Sigmoid colon (tissue), 7 donors: ENCODE measurements around the gene CDCP1. TPM values are rescaled to one million over a fixed set of nuclear protein-coding genes. Genes with fewer than 3 reads are reported as not detected.

Experiments
- DNase-seq: peaks from one replicate; pipeline ENCODE4 v3.0.0-alpha.2; 2019
- H3K27ac ChIP-seq, 4 donors: fragments of 200-600 bp; sonication (generic); one replicate each; pipeline ENCODE4 v1.5.1; 2016 to 2019; ENCODE audit warnings: mild to moderate bottlenecking in 1 of 4
- H3K27me3 ChIP-seq, 3 donors: fragments of 200-600 bp; sonication (generic); one replicate each; pipeline ENCODE4 v1.5.1; 2019; ENCODE audit warnings: mild to moderate bottlenecking in 1 of 3
- H3K36me3 ChIP-seq, 4 donors: fragments of 200-600 bp; sonication (generic); one replicate each; pipeline ENCODE4 v1.5.1; 2016 to 2019
- H3K4me1 ChIP-seq, 4 donors: fragments of 200-600 bp; sonication (generic); one replicate each; pipeline ENCODE4 v1.5.1; 2017 to 2019
- H3K4me3 ChIP-seq, 4 donors: fragments of 200-600 bp; sonication (generic); one replicate each; pipeline ENCODE4 v1.5.1; 2017 to 2019; ENCODE audit warnings: mild to moderate bottlenecking in 2 of 4, moderate library complexity in 1 of 4
- H3K9me3 ChIP-seq, 4 donors: fragments of 200-600 bp in 3 of 4; sonication (generic) in 3 of 4; one replicate each; pipeline versions ENCODE4 v1.5.1 to v1.6.1; 2013 to 2019
- CTCF ChIP-seq, 4 experiments: fragments of 450-650 bp in 3 of 4; fragments of 200-600 bp in 1 of 4; IDR thresholded peaks; one replicate each; pipeline ENCODE4 v1.5.1; 2016 to 2019; ENCODE audit warnings: antibody characterized with exemption in 4 of 4, mild to moderate bottlenecking in 3 of 4, moderate library complexity in 2 of 4
- EP300 ChIP-seq, 4 donors: sonication (generic); formaldehyde crosslinking; IDR thresholded peaks; one replicate each; pipeline ENCODE4 v1.6.1; 2017; ENCODE audit warnings: antibody characterized with exemption in 4 of 4
- POLR2A ChIP-seq, 2 donors: fragments of 450-650 bp; IDR thresholded peaks; one replicate each; pipeline ENCODE4 v1.6.1; 2016; ENCODE audit warnings: antibody characterized with exemption in 2 of 2, mild to moderate bottlenecking in 2 of 2, moderate library complexity in 2 of 2
- POLR2AphosphoS5 ChIP-seq, 4 donors: sonication (generic); formaldehyde crosslinking; IDR thresholded peaks; one replicate each; pipeline ENCODE4 v1.6.1; 2017; ENCODE audit warnings: antibody characterized with exemption in 4 of 4
- WGBS, 2 donors: extraction: QIAGEN DNeasy Blood & Tissue Kit; methylation state at CpG; one replicate each; pipeline ENCODE4 v1.1.7; 2013; 5-methylcytosine and 5-hydroxymethylcytosine counted together
- intact Hi-C: fragments of 100-400 bp; cut with DNase I; formaldehyde crosslinking; loops from one replicate; pipeline ENCODE4 v1.15.1; 2023
- polyA plus RNA-seq, 3 donors: library from polyadenylated mRNA; stranded (reverse); fragments of 200-250 nt; gene quantifications; one replicate each; pipeline ENCODE4 v1.2.3, GENCODE V29; 2013
- total RNA-seq, 4 donors: library from RNA; depleted of rRNA; stranded (reverse); fragments of >200 nt; gene quantifications; one replicate each; pipeline ENCODE4 v1.1.0, GENCODE V29; 2016
- donor health status: healthy with polysubstance abuse.
- donor health status: Bipolar disorder and iron deficiency.
- donor health status: healthy.

Gene CDCP1
- total and polyA plus RNA-seq, 7 donors: 0.71 to 35.2 (median 1.2) TPM

DNA sequence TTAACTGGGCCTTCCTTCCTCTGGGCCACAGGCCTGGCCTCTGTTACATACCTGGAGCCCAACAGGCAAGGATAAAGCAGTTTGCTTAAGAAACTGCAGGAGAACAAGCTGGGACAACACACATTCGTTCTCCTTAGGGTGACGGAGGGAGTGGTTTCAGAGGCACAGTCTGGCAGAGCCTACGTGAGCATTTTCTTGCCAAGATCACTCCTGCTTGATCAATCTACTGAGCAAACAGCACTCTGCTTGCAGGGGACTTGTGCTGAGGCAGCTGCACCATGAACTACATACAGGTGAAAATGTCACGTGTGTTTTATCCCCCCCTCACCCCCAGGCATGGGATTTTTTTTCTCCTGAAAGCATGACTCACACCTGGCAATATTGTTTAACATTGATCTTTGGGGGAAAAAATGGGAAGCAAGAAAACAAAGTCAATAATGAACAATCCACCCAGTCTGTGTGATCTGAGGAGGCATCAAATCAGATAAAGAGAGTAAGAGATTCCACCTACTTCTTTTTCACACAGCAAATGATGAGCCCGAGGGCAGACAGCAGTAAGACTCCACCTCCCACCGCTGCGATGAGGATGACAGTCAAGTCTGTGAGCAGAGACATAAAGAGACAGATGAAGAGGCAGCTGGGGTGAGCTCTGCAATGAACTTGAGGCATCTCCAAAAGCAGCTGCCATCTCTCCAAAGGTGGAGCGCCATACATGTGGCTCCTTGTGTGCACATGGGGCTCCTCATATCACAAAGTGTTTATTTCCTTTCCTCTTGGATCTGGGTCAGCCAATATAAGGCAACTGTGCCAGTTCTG lies 57.4 kb downstream of the CDCP1 start:
- TF ChIP-seq POLR2AphosphoS5 (IDR thresholded peaks at IDR 0.05): no peak
- TF ChIP-seq POLR2A (IDR thresholded peaks at IDR 0.05): no peak
- TF ChIP-seq EP300 (IDR thresholded peaks at IDR 0.05): no peak
- no peak for TF ChIP-seq CTCF (IDR thresholded peaks at IDR 0.05)
- intact Hi-C loops: no loop called here
- Histone ChIP-seq H3K4me3 (no peak overlapping the region), H3K4me1 (peaks cover 0 to 63% (median 43%) of the 10 kb centered on the region in 4 donors), H3K9me3 (no peaks in the 10 kb centered on the region), H3K36me3 (no peaks in the 10 kb centered on the region), H3K27me3 (no peaks in the 10 kb centered on the region), H3K27ac (peak overlapping the region in 1 of 4 donors; percentile 7)
- WGBS, 2 donors: 38 to 68% methylated on average over 8 of the region's 8 CpGs
- no peak for DNase-seq

DNA sequence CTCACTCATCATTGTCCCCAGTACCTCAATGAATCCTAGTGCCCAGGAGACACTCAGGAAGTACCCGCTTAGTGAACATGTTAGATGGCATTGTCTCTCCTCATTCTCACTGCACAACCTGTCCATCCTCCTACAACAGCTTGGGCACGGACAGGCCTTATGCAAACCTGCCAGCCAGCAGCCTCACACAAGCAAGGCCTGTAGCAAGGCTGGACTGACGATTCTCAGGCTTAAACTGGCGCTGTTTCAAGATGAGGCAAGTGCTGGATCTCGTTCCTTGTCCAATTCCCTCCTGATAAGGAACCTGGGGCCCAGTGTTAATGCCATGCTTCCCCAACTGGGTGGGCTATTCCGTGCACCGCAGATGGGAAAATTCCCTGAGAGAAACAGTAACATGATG lies 59.0 kb downstream of the CDCP1 start:
- H3K4me1 ChIP-seq: peaks cover 0 to 51% (median 31%) of the 10 kb centered on the region in 4 donors
- TF ChIP-seq EP300 (IDR thresholded peaks at IDR 0.05) (no peak), CTCF (IDR thresholded peaks at IDR 0.05) (no peak), POLR2AphosphoS5 (IDR thresholded peaks at IDR 0.05) (no peak), POLR2A (IDR thresholded peaks at IDR 0.05) (no peak)
- no peaks in the 10 kb centered on the region for H3K27me3 ChIP-seq
- peak; percentile 73 for DNase-seq
- WGBS, 2 donors: 81 to 88% methylated on average over 7 of the region's 7 CpGs
- H3K4me3 ChIP-seq: no peak overlapping the region
- no peaks in the 10 kb centered on the region for H3K36me3 ChIP-seq
- intact Hi-C loops: no loop called here
- H3K27ac ChIP-seq: peak overlapping the region in 1 of 4 donors; percentile 71
- no peaks in the 10 kb centered on the region for H3K9me3 ChIP-seq

GRCh38 chr3:45084820-45085816 lies 61.1 kb downstream of the CDCP1 start:
- Histone ChIP-seq H3K4me3 (no peak overlapping the region), H3K9me3 (no peaks in the 10 kb centered on the region), H3K27me3 (no peaks in the 10 kb centered on the region), H3K4me1 (peaks cover 0 to 49% (median 27%) of the 10 kb centered on the region in 4 donors), H3K36me3 (no peaks in the 10 kb centered on the region), H3K27ac (peak overlapping the region in 3 of 4 donors; percentile 38 to 71 (median 63))
- no peak for DNase-seq
- TF ChIP-seq POLR2AphosphoS5 (IDR thresholded peaks at IDR 0.05) (peak in 3 of 4 donors; percentile 38 to 68 (median 49)), EP300 (IDR thresholded peaks at IDR 0.05) (no peak), POLR2A (IDR thresholded peaks at IDR 0.05) (no peak)
- 80 to 84% methylated on average over 13 of the region's 13 CpGs for WGBS, 2 donors
- intact Hi-C loops: no loop called here

DNA sequence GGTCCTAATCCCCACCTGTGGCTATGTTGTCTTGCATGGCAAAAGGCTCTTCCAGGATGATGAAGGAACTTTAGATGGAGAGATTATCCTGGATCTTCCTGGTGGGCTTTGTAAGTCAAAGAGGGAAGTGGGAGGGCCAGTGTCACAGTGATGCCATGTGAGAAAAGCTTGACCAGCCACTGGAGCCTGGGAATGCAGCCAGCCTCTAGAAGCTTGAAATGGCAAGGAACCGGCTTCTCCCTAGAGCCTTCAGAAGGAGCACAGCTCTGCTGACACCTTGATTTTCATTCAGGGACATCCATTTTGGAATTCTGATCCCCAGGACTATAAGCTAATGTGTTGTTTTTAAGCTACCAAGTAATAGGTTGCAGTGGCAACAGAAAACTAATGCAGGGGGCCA lies 61.8 kb downstream of the CDCP1 start:
- Histone ChIP-seq H3K9me3 (no peaks in the 10 kb centered on the region), H3K27ac (peak overlapping the region in 2 of 4 donors; percentile 63 to 71), H3K36me3 (no peaks in the 10 kb centered on the region), H3K27me3 (no peaks in the 10 kb centered on the region), H3K4me3 (no peak overlapping the region), H3K4me1 (peaks cover 0 to 49% (median 27%) of the 10 kb centered on the region in 4 donors)
- intact Hi-C loops: no loop called here
- DNase-seq: no peak
- 89 to 93% methylated on average over 1 of the region's 1 CpG for WGBS, 2 donors
- no peak for TF ChIP-seq CTCF (IDR thresholded peaks at IDR 0.05)
- no peak for TF ChIP-seq POLR2AphosphoS5 (IDR thresholded peaks at IDR 0.05)
- TF ChIP-seq EP300 (IDR thresholded peaks at IDR 0.05): no peak
- TF ChIP-seq POLR2A (IDR thresholded peaks at IDR 0.05): no peak
